IgD-negative memory B cell (primary cell): Measurements from ENCODE around the gene SLAMF6. TPM values are rescaled to one million over a fixed set of nuclear protein-coding genes. Genes with fewer than 3 reads are reported as not detected.
A peak's percentile ranks its signal among the peaks of the same experiment; 100 is the strongest.

Source experiments
- H3K27ac Mint-ChIP-seq, 3 donors: one replicate each; pipeline ENCODE4 v1.8.0; 2020 to 2022; ENCODE audit warnings: mild to moderate bottlenecking in 3 of 3, mixed read lengths in 3 of 3, moderate library complexity in 1 of 3
- H3K27me3 Mint-ChIP-seq: one replicate; pipeline ENCODE4 v1.8.0; 2021; ENCODE audit warnings: mixed read lengths
- H3K36me3 Mint-ChIP-seq: one replicate; pipeline ENCODE4 v1.8.0; 2020; ENCODE audit warnings: mild to moderate bottlenecking, mixed read lengths
- H3K4me1 Mint-ChIP-seq, 3 donors: one replicate each; pipeline ENCODE4 v1.8.0; 2020 to 2022; ENCODE audit warnings: mixed read lengths in 3 of 3, mild to moderate bottlenecking in 1 of 3
- H3K4me3 Mint-ChIP-seq, 4 donors: one replicate each; pipeline ENCODE4 v1.8.0; 2020 to 2022; ENCODE audit warnings: mild to moderate bottlenecking in 4 of 4, mixed read lengths in 4 of 4, moderate library complexity in 3 of 4
- H3K9me3 Mint-ChIP-seq, 3 donors: one replicate each; pipeline ENCODE4 v1.8.0; 2020 to 2021; ENCODE audit warnings: mixed read lengths in 3 of 3, mild to moderate bottlenecking in 1 of 3
- polyA plus RNA-seq: library from polyadenylated mRNA; unstranded; fragments of 300-500 nt; fragmentation: Illumina TruSeq; gene quantifications from one replicate; pipeline ENCODE4 v1.2.3, GENCODE V29; 2021

The SLAMF6 gene
- polyA plus RNA-seq, 1 donor from 2014 or later = 109 TPM

DNA sequence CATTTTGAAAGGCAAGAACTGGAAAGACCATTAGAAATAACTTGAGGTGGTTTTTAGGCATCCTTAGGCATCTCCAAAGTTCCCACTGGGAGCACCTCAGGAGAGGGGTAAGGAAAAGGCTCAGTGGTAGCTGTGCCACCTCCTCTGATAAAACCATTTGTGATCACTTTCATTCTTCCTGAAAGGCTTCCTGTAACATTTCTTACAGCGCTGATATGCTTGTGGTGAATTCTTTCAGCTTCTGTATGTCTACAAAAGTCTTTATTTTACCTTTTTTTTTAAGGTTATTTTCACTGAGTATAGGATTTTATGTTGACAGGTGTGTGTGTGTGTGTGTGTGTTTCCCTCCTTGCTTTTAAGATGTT lies 67.9 kb downstream of the SLAMF6 start:
- no peak overlapping the region for H3K4me3 Mint-ChIP-seq

DNA sequence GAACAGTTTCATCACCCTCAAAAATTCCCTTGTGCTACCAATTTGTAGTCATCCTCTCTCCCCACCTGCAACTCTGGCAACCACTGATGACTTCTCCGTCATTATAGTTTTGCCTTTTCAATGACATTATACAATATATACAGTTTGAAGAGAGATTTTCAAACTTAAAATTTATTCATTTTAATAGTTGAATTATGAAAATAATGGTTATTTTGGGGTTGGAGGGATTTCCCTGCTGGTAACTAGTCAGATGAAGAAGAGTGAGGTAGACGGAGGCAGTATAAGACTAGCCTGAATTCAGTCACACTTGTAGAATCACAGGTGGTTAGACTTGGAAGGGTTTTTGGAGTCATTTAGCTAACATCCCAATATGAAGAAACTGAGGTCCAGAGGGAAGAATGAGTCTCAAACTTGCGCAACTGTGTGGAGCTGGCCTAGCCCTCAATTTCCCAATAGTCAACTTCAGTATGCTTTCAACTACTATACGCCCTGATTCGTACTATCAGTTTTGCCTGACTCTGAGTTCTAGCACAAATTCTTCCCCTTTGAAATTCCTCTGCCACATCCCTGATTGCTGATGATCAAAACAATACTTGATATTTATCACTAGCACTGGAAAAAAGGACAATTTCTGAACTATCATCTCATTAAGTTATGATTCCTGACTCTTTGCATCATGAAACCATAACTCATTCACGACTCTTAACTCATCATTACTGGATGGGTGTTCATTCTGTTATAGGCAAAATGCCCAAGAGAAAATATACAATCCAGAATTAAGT lies 68.5 kb downstream of the SLAMF6 start:
- Mint-ChIP-seq H3K27ac (no peak overlapping the region), H3K27me3 (no peaks in the 10 kb centered on the region), H3K4me3 (peak overlapping the region in 2 of 4 donors; percentile 24 to 40), H3K4me1 (peaks cover 27 to 45% (median 37%) of the 10 kb centered on the region in 3 donors), H3K9me3 (peaks cover 0 to 3% (median 2%) of the 10 kb centered on the region in 3 donors), H3K36me3 (no peaks in the 10 kb centered on the region)

More for the DNA sequence above, 67.9 kb downstream of the SLAMF6 start:
- no peak overlapping the region for H3K27ac Mint-ChIP-seq
- H3K9me3 Mint-ChIP-seq = peaks cover 0 to 3% (median 2%) of the 10 kb centered on the region in 3 donors
- H3K36me3 Mint-ChIP-seq = no peaks in the 10 kb centered on the region
- H3K27me3 Mint-ChIP-seq = no peaks in the 10 kb centered on the region
- peaks cover 29 to 49% (median 43%) of the 10 kb centered on the region in 3 donors for H3K4me1 Mint-ChIP-seq

DNA sequence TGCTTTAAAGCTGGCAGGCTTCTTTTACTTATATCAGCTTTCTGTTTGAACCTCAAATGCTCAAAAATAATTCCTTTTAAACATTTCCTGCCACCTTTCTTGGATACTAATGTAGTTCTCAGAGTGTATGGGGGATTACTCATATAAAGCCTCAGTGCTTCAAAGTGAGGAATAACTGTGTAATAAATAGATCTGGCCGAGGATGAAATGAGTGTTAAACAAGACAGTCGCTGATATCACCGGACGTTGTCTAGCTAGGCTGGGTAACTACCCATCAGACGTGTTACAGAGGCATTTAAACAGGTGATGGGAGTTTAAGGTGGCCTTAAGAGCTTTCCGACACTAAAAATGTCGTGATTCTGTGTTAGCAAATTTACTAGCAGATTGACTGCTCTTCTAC lies 69.6 kb downstream of the SLAMF6 start:
- Mint-ChIP-seq H3K27ac (peak overlapping the region in 1 of 3 donors; percentile 4), H3K4me3 (peak overlapping the region; percentile 10 to 81 (median 15)), H3K9me3 (peaks cover 0 to 2% (median 0%) of the 10 kb centered on the region in 3 donors), H3K27me3 (no peaks in the 10 kb centered on the region), H3K4me1 (peaks cover 26 to 36% (median 32%) of the 10 kb centered on the region in 3 donors), H3K36me3 (no peaks in the 10 kb centered on the region)

DNA sequence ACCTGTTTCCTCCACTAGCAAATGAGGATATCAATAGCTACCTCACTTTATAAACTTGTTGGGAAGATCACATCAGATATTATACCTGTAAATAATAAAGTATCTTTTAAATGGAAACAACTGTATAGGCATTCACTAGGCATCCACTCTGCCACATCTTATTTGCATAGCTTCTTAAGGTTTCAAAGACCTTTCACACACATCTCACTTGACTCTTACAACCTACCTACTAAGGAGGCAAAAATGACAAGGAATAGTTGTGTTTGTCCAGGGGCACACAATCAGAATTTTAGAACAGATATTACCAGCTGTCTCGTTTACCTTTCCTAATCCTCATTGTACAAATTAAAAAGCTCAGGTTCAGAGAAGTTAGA lies 71.2 kb downstream of the SLAMF6 start:
- H3K4me3 Mint-ChIP-seq = peak overlapping the region in 3 of 4 donors; percentile 20 to 75 (median 73)
- peaks cover 30 to 40% (median 39%) of the 10 kb centered on the region in 3 donors for H3K4me1 Mint-ChIP-seq
- no peaks in the 10 kb centered on the region for H3K27me3 Mint-ChIP-seq
- H3K36me3 Mint-ChIP-seq = no peaks in the 10 kb centered on the region
- peaks cover 0 to 2% (median 0%) of the 10 kb centered on the region in 3 donors for H3K9me3 Mint-ChIP-seq
- peak overlapping the region in 2 of 3 donors; percentile 6 to 46 for H3K27ac Mint-ChIP-seq

DNA sequence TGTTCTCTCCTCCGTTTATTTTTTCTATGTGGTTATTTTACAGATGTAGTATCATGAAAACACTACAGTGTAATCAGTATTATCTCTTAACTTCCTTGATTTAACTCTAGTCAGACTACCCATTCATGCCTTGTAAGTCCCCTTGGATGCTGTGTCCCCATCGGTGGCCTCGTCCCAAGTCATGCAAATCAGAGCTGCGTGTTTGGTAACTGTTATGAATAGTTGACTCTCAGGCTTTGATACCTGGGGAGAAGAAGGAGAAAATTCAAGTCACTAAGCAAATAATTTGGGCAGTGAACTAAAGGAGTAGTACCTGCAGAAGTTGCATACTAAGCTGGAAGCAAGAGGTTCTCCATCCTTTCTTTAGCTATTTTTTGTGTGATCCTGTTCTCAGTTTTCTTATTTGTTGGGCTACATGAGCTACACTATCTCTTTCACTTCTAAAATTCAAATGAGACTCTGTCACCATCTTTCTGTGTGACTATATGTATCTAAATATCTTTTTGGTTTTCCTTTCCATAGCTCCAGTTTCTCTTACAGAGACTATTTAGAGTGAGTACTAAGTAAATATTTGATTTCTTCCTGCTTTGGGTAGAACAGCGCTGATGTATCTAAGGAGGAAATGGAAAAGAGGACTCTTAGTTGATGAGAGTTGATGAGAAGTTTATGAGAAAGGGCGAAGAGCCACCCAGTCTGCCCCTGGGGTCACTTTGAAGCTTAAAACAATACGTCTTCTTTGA lies 71.8 kb downstream of the SLAMF6 start:
- peaks cover 0 to 2% (median 0%) of the 10 kb centered on the region in 3 donors for H3K9me3 Mint-ChIP-seq
- peak overlapping the region in 2 of 3 donors; percentile 6 to 46 for H3K27ac Mint-ChIP-seq
- no peaks in the 10 kb centered on the region for H3K27me3 Mint-ChIP-seq
- peaks cover 36 to 45% (median 44%) of the 10 kb centered on the region in 3 donors for H3K4me1 Mint-ChIP-seq
- H3K36me3 Mint-ChIP-seq = no peaks in the 10 kb centered on the region
- peak overlapping the region; percentile 20 to 75 (median 48) for H3K4me3 Mint-ChIP-seq

DNA sequence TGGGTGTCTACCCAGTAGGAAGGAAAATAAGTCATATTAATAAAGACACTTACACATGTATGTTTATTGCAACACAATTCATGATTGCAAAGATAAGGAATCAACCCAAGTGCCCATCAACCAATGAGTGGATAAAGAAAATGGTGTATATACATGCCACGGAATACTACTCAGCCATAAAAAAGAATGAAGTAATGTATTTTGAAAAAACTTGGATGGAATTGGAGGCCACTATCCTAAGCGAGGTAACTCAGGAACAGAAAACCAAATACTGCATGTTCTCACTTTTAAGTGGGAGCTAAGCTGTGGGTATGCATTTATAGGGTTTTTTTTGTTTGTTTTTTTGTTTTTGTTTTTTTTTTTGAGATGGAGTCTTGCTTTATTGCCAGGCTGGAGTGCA lies 73.6 kb downstream of the SLAMF6 start:
- no peaks in the 10 kb centered on the region for H3K36me3 Mint-ChIP-seq
- peaks cover 38 to 44% (median 43%) of the 10 kb centered on the region in 3 donors for H3K4me1 Mint-ChIP-seq
- no peak overlapping the region for H3K27ac Mint-ChIP-seq
- H3K4me3 Mint-ChIP-seq = no peak overlapping the region
- no peaks in the 10 kb centered on the region for H3K27me3 Mint-ChIP-seq
- H3K9me3 Mint-ChIP-seq = peaks cover 0 to 2% (median 0%) of the 10 kb centered on the region in 3 donors

DNA sequence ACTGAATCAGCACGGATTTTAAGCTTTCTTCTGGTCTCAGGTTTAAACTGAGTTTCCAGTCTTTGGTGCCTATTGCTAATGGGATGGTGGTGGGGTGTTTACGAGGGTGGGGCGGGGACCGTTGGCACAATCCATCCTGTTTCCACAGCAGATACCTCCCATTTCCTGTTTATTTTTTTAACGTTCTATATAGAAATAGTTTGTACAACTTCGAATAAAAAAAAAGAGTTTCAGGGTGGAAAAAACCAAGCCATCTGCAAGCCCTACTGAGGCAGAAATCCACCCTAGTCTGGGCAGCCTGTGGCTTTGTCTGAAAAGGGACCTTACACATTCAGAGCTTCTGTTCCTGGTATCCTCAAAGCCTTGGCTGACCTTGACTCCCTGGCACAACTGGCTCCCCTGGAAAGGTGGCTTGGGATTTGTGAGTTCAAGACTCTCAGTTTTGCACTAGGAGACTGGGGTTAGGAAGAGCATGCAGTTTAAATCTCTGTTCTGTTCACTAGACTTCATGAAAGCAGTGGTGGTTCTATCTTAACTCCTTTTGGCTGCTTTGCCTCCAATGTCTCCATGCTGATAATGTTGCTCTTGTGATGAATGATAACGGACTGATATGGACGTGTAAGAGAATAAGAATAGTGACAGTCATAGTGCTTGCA lies 76.0 kb downstream of the SLAMF6 start:
- H3K4me1 Mint-ChIP-seq = peaks cover 41 to 42% (median 41%) of the 10 kb centered on the region in 3 donors

DNA sequence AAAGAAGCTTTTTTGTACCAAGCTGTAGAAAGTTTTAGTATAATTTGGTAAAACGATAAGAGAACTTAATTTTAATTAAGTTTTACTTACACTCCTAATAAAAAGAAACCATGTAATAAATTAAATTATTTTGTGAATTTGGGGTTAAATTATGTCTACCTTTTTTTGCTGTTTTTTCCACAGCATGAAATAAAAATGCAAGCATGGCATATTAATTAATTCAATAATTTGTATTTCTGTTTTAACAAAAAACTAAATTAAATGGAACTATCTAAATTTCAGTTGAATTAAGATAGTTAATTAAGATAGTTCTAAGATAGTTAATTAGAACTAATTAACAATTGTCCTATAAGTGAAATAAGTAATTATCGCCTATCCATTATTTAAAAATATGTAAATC lies 83.3 kb downstream of the SLAMF6 start:
- peaks cover 3% of the 10 kb centered on the region for H3K36me3 Mint-ChIP-seq

More for the DNA sequence above, 76.0 kb downstream of the SLAMF6 start:
- no peak overlapping the region for H3K27ac Mint-ChIP-seq
- H3K27me3 Mint-ChIP-seq = no peaks in the 10 kb centered on the region
- no peaks in the 10 kb centered on the region for H3K36me3 Mint-ChIP-seq
- peak overlapping the region in 1 of 4 donors; percentile 78 for H3K4me3 Mint-ChIP-seq
- H3K9me3 Mint-ChIP-seq = no peaks in the 10 kb centered on the region

DNA sequence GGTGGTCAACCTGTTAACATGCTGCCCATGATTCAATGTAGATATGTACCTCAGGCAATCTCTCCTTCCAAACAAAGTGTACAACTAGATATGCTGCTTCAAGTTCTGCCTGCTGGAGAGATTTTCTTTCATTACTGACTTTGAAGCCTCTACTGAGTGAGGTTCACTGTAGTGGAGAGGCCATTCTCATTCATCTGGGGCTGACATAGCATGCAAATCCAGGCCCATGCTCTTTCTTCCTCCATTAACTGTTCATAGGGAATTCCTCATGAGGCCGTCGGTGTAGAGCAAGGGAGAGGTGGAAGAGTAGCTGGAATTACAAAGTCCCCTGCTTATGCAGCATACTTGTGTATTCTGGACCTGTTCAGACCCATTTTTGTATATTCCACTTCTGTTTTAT lies 84.1 kb downstream of the SLAMF6 start:
- Mint-ChIP-seq H3K27me3 (no peaks in the 10 kb centered on the region), H3K9me3 (peaks cover 3 to 13% (median 6%) of the 10 kb centered on the region in 3 donors), H3K4me1 (peaks cover 27 to 36% (median 31%) of the 10 kb centered on the region in 3 donors), H3K4me3 (peak overlapping the region in 2 of 4 donors; percentile 51 to 78), H3K27ac (peak overlapping the region; percentile 63 to 98 (median 83)), H3K36me3 (peaks cover 3% of the 10 kb centered on the region)

More for the DNA sequence above, 83.3 kb downstream of the SLAMF6 start:
- H3K9me3 Mint-ChIP-seq = peaks cover 0 to 6% (median 5%) of the 10 kb centered on the region in 3 donors
- no peaks in the 10 kb centered on the region for H3K27me3 Mint-ChIP-seq
- no peak overlapping the region for H3K4me3 Mint-ChIP-seq
- H3K4me1 Mint-ChIP-seq = peaks cover 29 to 37% (median 35%) of the 10 kb centered on the region in 3 donors
- no peak overlapping the region for H3K27ac Mint-ChIP-seq

DNA sequence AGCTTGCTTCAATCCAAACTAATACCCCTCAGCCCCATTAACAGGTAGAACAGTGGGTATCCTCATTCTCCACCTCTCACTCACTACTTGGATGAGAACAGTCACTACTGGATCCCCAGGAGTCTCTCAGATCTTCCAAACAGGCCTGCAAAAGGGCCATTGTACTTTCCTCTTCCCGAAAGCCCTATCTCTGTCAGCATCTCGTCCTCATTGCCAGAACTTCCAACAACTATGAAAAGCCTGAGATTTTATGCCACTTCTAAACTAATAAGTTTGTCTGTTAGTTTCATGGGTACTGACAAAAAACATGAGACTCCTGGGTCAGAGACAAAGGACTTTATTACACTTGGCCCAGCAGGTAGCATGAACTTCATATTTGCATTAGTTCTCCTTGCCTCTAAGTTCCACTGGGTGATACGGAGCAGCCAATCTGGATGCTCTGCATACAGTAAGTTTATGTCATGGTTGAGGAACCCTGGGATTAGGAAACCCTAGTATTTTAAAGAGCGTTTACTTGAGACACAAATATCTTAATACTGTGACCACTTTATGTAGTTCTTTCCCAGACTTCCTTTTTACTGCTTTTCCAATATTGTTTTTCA lies 84.6 kb downstream of the SLAMF6 start:
- Mint-ChIP-seq H3K36me3 (peaks cover 3% of the 10 kb centered on the region), H3K9me3 (peaks cover 7 to 18% (median 7%) of the 10 kb centered on the region in 3 donors), H3K4me1 (peaks cover 22 to 35% (median 27%) of the 10 kb centered on the region in 3 donors), H3K4me3 (peak overlapping the region; percentile 78 to 92 (median 86)), H3K27me3 (no peaks in the 10 kb centered on the region), H3K27ac (peak overlapping the region; percentile 83 to 98 (median 94))

DNA sequence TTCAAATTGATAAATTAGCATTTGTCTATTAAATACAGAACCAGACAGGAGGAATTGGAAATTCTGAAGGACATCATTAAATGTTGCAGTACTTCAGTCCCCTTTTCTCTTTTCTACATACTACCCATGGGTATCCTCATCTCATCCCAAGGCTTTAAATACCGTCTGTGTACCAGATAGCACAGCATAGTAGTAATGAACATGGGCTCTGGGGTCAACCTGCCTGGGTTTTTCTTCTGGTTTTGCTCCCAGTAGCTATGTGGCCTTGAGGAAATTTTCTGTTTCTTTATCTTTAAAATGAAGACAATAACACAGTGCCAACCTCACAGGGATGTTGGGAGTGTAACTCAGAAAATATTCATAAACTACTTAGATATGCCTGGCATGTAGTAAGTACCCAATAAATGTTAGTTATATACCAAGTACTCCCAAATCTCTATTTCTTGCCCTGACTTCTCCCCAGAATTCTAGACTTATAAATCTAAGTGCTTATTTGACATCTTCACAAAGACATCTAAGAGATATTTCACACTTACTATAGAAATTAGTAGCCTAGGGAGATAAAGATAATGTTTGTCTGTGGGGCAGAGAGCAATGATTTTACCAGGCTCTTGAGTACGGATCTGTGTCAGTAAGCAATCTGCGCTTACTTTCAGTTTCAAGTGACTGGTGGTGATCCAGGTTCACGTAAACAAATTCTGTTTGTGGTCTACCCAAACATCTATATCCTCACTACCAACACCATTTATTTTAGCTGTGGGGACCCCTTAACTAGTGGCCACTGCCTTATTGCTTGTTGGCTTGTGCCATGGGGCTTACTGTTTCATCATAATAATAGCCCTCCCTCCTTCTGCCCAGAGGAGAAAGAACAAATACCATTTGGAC lies 85.4 kb downstream of the SLAMF6 start:
- Mint-ChIP-seq H3K4me1 (peaks cover 23 to 37% (median 26%) of the 10 kb centered on the region in 3 donors), H3K27ac (peak overlapping the region; percentile 83 to 98 (median 94)), H3K9me3 (peaks cover 7 to 18% (median 7%) of the 10 kb centered on the region in 3 donors), H3K4me3 (peak overlapping the region; percentile 78 to 92 (median 86)), H3K27me3 (no peaks in the 10 kb centered on the region), H3K36me3 (peaks cover 3% of the 10 kb centered on the region)

DNA sequence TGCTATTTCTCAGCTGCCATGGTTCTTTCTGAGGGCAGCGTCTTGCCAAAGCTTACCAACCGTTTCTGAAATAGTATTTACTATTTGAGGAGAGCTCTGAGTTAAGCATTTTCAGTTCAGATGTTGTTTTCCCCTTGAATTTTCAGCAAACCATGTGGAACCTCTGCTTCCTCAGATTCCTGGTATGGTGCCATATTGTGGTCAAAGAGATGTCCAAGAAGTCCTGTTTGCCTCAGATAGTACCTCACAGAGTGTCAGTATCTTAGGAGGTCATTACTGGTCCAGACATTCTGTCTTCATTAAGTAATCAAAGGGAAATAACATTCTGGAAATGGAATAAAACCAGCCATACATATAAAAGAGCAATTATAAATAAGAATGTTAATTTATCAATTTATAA lies 86.1 kb downstream of the SLAMF6 start:
- H3K4me3 Mint-ChIP-seq = peak overlapping the region in 1 of 4 donors; percentile 92
- H3K36me3 Mint-ChIP-seq = peaks cover 3% of the 10 kb centered on the region
- peaks cover 7 to 18% (median 7%) of the 10 kb centered on the region in 3 donors for H3K9me3 Mint-ChIP-seq
- no peaks in the 10 kb centered on the region for H3K27me3 Mint-ChIP-seq
- H3K4me1 Mint-ChIP-seq = peaks cover 28 to 43% (median 30%) of the 10 kb centered on the region in 3 donors
- peak overlapping the region in 2 of 3 donors; percentile 94 to 98 for H3K27ac Mint-ChIP-seq
